ENCODE results near the gene CIDEB. TPM values are rescaled to one million over a fixed set of nuclear protein-coding genes. Genes with fewer than 3 reads are reported as not detected.

Gene CIDEB
- total and polyA plus RNA-seq, 9 of the 15 experiments (the other 6 are each of a cell fraction or from before 2014, with no cell fraction given) = 0.03 to 0.35 (median 0.09) TPM; not detected in 3

DNA sequence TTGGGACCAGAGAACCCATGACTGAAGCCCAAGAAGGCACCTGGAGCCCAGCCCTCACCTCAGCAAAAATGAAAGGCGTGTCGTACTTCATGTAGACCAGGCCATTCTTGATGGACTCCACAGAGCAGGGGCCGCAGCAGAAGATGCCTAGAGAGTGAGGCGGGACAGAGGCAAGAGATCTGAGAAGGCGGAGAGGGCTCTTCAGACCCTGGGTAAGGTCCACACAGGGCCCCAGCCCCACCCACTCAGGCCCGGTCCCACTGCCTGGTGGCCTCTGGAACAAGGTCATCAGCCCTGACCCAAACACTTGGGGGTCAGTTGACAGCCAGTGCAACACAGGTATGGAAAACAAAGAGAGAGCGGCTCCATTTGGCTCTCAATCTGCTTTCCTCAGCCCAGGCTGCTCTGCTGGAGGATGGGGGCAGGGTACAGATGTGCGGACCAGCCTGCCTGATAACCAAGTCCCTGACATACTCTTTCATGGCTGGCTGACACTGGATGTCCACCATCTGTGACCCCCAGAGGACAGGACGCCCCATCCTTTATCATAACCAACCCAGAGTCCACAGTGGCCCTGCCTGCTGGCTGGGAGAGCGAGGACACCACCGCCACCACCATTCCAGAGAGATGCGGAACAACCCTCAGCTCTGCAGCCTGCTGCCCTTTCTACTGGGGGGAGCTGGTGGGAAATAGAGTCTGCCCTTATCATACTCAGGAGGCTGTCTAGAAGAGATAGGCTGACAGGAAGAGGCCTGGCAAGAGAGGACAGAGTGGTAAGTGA lies 51.7 kb downstream of the CIDEB start (continued):
- TF ChIP-seq ASH1L (IDR thresholded peaks at IDR 0.05; ENCODE audit: borderline replicate concordance, low read depth, partially characterized antibody) = no peak
- no peak for TF ChIP-seq PHF8 (IDR thresholded peaks at IDR 0.05; ENCODE audit: borderline replicate concordance, low read length)
- TF ChIP-seq FOSL1 (tag; conservative IDR thresholded peaks at IDR 0.05) = no peak
- TF ChIP-seq HIVEP1 (CRISPR knock-in tag; IDR thresholded peaks at IDR 0.05) = no peak
- no peak for TF ChIP-seq FOXJ2 (tag; IDR thresholded peaks at IDR 0.05)
- peak; percentile 79 for TF ChIP-seq TFAP4 (CRISPR knock-in tag; IDR thresholded peaks at IDR 0.05; ENCODE audit: borderline replicate concordance)
- TF ChIP-seq, protein P1, sequence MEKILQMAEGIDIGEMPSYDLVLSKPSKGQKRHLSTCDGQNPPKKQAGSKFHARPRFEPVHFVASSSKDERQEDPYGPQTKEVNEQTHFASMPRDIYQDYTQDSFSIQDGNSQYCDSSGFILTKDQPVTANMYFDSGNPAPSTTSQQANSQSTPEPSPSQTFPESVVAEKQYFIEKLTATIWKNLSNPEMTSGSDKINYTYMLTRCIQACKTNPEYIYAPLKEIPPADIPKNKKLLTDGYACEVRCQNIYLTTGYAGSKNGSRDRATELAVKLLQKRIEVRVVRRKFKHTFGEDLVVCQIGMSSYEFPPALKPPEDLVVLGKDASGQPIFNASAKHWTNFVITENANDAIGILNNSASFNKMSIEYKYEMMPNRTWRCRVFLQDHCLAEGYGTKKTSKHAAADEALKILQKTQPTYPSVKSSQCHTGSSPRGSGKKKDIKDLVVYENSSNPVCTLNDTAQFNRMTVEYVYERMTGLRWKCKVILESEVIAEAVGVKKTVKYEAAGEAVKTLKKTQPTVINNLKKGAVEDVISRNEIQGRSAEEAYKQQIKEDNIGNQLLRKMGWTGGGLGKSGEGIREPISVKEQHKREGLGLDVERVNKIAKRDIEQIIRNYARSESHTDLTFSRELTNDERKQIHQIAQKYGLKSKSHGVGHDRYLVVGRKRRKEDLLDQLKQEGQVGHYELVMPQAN (IDR thresholded peaks at IDR 0.05; ENCODE audit: borderline replicate concordance) = no peak
- TF ChIP-seq ZNF584 (CRISPR knock-in tag; IDR thresholded peaks at IDR 0.05; ENCODE audit: low read depth) = no peak
- TF ChIP-seq, protein P2, sequence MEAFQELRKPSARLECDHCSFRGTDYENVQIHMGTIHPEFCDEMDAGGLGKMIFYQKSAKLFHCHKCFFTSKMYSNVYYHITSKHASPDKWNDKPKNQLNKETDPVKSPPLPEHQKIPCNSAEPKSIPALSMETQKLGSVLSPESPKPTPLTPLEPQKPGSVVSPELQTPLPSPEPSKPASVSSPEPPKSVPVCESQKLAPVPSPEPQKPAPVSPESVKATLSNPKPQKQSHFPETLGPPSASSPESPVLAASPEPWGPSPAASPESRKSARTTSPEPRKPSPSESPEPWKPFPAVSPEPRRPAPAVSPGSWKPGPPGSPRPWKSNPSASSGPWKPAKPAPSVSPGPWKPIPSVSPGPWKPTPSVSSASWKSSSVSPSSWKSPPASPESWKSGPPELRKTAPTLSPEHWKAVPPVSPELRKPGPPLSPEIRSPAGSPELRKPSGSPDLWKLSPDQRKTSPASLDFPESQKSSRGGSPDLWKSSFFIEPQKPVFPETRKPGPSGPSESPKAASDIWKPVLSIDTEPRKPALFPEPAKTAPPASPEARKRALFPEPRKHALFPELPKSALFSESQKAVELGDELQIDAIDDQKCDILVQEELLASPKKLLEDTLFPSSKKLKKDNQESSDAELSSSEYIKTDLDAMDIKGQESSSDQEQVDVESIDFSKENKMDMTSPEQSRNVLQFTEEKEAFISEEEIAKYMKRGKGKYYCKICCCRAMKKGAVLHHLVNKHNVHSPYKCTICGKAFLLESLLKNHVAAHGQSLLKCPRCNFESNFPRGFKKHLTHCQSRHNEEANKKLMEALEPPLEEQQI (IDR thresholded peaks at IDR 0.05) = no peak
- TF ChIP-seq, protein P3, sequence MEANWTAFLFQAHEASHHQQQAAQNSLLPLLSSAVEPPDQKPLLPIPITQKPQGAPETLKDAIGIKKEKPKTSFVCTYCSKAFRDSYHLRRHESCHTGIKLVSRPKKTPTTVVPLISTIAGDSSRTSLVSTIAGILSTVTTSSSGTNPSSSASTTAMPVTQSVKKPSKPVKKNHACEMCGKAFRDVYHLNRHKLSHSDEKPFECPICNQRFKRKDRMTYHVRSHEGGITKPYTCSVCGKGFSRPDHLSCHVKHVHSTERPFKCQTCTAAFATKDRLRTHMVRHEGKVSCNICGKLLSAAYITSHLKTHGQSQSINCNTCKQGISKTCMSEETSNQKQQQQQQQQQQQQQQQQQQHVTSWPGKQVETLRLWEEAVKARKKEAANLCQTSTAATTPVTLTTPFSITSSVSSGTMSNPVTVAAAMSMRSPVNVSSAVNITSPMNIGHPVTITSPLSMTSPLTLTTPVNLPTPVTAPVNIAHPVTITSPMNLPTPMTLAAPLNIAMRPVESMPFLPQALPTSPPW (CRISPR knock-in tag; IDR thresholded peaks at IDR 0.05) = peak; percentile 54
- TF ChIP-seq IRF2 (CRISPR knock-in tag; IDR thresholded peaks at IDR 0.05) = no peak
- no peak for TF ChIP-seq ZBTB34 (CRISPR knock-in tag; IDR thresholded peaks at IDR 0.05)
- TF ChIP-seq HLTF (IDR thresholded peaks at IDR 0.05) = no peak
- no peak for TF ChIP-seq ATF1 (CRISPR knock-in tag; IDR thresholded peaks at IDR 0.05)
- no peak for TF ChIP-seq ATF1 (tag; IDR thresholded peaks at IDR 0.05)
- no peak for TF ChIP-seq KAT7 (CRISPR knock-in tag; IDR thresholded peaks at IDR 0.05; ENCODE audit: borderline replicate concordance)
- no peak for TF ChIP-seq ZC3H11A (IDR thresholded peaks at IDR 0.05; ENCODE audit: low read depth, low read length)
- no peak for TF ChIP-seq GABPB2 (CRISPR knock-in tag; conservative IDR thresholded peaks at IDR 0.05)
- no peak for TF ChIP-seq FOXP1 (CRISPR knock-in tag; IDR thresholded peaks at IDR 0.05)
- TF ChIP-seq RBM17 (IDR thresholded peaks at IDR 0.05; ENCODE audit: borderline replicate concordance, low read depth, low read length) = no peak
- no peak for TF ChIP-seq ZNF583 (CRISPR knock-in tag; IDR thresholded peaks at IDR 0.05)

All from K562 (cell line).